ENCODE data around the gene PRRG2. TPM values are rescaled to one million over a fixed set of nuclear protein-coding genes. Genes with fewer than 3 reads are reported as not detected.

The PRRG2 gene
- total RNA-seq, 1 experiment from 2014 or later = 3.3 TPM

DNA sequence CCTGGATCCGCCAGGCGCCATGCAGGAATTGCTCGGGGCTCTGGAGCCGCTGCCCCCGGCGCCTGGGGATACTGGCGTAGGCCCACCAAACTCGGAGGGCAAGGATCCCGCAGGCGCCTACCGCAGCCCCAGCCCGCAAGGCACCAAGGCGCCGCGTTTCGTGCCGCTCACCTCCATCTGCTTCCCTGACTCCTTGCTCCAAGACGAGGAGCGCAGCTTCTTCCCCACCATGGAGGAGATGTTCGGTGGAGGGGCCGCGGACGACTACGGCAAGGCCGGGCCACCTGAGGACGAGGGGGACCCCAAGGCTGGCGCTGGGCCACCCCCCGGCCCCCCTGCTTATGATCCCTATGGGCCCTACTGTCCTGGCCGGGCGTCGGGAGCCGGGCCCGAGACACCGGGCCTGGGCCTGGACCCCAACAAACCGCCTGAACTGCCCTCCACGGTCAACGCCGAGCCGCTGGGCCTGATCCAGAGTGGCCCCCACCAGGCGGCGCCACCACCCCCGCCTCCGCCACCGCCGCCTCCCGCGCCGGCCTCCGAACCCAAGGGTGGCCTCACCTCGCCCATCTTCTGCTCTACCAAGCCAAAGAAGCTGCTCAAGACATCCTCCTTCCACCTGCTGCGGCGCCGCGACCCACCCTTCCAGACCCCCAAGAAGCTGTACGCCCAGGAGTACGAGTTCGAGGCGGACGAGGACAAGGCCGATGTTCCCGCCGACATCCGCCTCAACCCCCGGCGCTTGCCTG is 16.0 kb downstream of the PRRG2 start:
- Mint-ChIP-seq H3K27me3 (ENCODE audit: low read depth) (no peaks in the 10 kb centered on the region), H3K9me3 (no peaks in the 10 kb centered on the region; a peak in 1 of 5 replicates), H3K4me3 (no peak overlapping the region), H3K36me3 (ENCODE audit: insufficient read depth in 1 of 3, low read depth in 3 of 3) (peaks cover 37 to 65% (median 57%) of the 10 kb centered on the region in 3 experiments), H3K27ac (no peak overlapping the region), H3K4me1 (peaks cover 8 to 18% of the 10 kb centered on the region in 2 experiments)
- H3T11ph ChIP-seq (ENCODE audit: low read length) = no peak overlapping the region
- H3K4me2 ChIP-seq (ENCODE audit: insufficient read depth, insufficient read length, low read length) = no peak overlapping the region
- H3K56ac ChIP-seq (ENCODE audit: insufficient read length, low read depth, low read length) = no peak overlapping the region
- H3K79me1 ChIP-seq (ENCODE audit: insufficient read depth, low read depth, low read length, poor library complexity, severe bottlenecking) = peaks cover 11% of the 10 kb centered on the region
- no peak overlapping the region for H3K4ac ChIP-seq (ENCODE audit: low read depth, low read length)
- no CpG with 5 or more reads among the region's 65 CpGs for WGBS (ENCODE audit: extremely low coverage, insufficient read length, low lambda C conversion rate)
- TF ChIP-seq, protein P1, sequence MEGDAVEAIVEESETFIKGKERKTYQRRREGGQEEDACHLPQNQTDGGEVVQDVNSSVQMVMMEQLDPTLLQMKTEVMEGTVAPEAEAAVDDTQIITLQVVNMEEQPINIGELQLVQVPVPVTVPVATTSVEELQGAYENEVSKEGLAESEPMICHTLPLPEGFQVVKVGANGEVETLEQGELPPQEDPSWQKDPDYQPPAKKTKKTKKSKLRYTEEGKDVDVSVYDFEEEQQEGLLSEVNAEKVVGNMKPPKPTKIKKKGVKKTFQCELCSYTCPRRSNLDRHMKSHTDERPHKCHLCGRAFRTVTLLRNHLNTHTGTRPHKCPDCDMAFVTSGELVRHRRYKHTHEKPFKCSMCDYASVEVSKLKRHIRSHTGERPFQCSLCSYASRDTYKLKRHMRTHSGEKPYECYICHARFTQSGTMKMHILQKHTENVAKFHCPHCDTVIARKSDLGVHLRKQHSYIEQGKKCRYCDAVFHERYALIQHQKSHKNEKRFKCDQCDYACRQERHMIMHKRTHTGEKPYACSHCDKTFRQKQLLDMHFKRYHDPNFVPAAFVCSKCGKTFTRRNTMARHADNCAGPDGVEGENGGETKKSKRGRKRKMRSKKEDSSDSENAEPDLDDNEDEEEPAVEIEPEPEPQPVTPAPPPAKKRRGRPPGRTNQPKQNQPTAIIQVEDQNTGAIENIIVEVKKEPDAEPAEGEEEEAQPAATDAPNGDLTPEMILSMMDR (conservative IDR thresholded peaks at IDR 0.05) = peak; percentile 39; the same call in 2 of the 3 replicates
- no peak overlapping the region for H2BK5ac ChIP-seq (ENCODE audit: insufficient read length, low read length)
- H3K27me3 ChIP-seq (ENCODE audit: insufficient read depth, low read length) = no peaks in the 10 kb centered on the region
- no peak overlapping the region for H3K14ac ChIP-seq (ENCODE audit: insufficient read depth, low read length)
- no peak overlapping the region for H2BK12ac ChIP-seq (ENCODE audit: insufficient read length, low read depth, low read length)
- no peak overlapping the region for H4K8ac ChIP-seq (replicated peaks; ENCODE audit: insufficient read length, low read depth, low read length)
- no peaks in the 10 kb centered on the region for H3K9me3 ChIP-seq (ENCODE audit: control insufficient read depth, low read depth, low read length)
- H4K91ac ChIP-seq (ENCODE audit: insufficient read length, low read depth, low read length) = no peak overlapping the region
- H3K4me1 ChIP-seq (ENCODE audit: insufficient read depth, low read length) = no peaks in the 10 kb centered on the region
- H3K23ac ChIP-seq (ENCODE audit: insufficient read length, low read depth, low read length) = no peak overlapping the region
- no peak overlapping the region for H2BK15ac ChIP-seq (ENCODE audit: low read depth, low read length)
- no peak overlapping the region for H3K27ac ChIP-seq (ENCODE audit: insufficient read length, low read depth, low read length)
- H4K20me1 ChIP-seq (ENCODE audit: control insufficient read depth, insufficient read depth, insufficient read length) = no peaks in the 10 kb centered on the region
- DNase-seq = no peak
- H3K79me2 ChIP-seq (ENCODE audit: insufficient read depth, low read length) = peaks cover 5% of the 10 kb centered on the region; the same call in 1 of the 2 replicates
- H2AFZ ChIP-seq (ENCODE audit: low read length) = no peak overlapping the region
- H2BK20ac ChIP-seq (ENCODE audit: low read depth, low read length, poor library complexity, severe bottlenecking) = no peak overlapping the region
- no peak overlapping the region for H3K9ac ChIP-seq (ENCODE audit: extremely low read depth, insufficient read length, low read length)
- no peak overlapping the region for H3K18ac ChIP-seq (ENCODE audit: insufficient read length, low read depth, low read length)
- H3K23me2 ChIP-seq (ENCODE audit: insufficient read length, low read depth, low read length, poor library complexity, severe bottlenecking) = peaks cover 4% of the 10 kb centered on the region
- no peak overlapping the region for H4K5ac ChIP-seq (ENCODE audit: insufficient read length, low read depth, low read length)
- no peak overlapping the region for H2AK5ac ChIP-seq (ENCODE audit: insufficient read length, low read length)
- H2BK120ac ChIP-seq (ENCODE audit: low read depth, low read length, poor library complexity, severe bottlenecking) = no peak overlapping the region

Measured in H9 (cell line).